Breast epithelium (tissue), 4 donors: ENCODE measurements around the gene TMEM107. TPM values are rescaled to one million over a fixed set of nuclear protein-coding genes. Genes with fewer than 3 reads are reported as not detected.

Experiments
- DNase-seq, 2 donors: peaks; one replicate each; pipeline ENCODE4 v3.0.0-alpha.2; 2019; ENCODE audit warnings: low spot score in 2 of 2
- H3K27ac ChIP-seq, 2 donors: fragments of 200-600 bp; sonication (generic) in 1 of 2; one replicate each; pipeline ENCODE4 v1.5.1; 2016 to 2019; ENCODE audit warnings: mild to moderate bottlenecking in 1 of 2
- H3K27me3 ChIP-seq, 2 donors: fragments of 200-600 bp; sonication (generic) in 1 of 2; one replicate each; pipeline versions ENCODE4 v1.5.1 to v1.6.0; 2017 to 2019; ENCODE audit warnings: control low read depth in 1 of 2, mild to moderate bottlenecking in 1 of 2
- H3K36me3 ChIP-seq: fragments of 200-600 bp; one replicate; pipeline ENCODE4 v1.5.1; 2019
- H3K4me1 ChIP-seq, 2 donors: fragments of 200-600 bp; sonication (generic); one replicate each; pipeline ENCODE4 v1.5.1; 2016 to 2019; ENCODE audit warnings: control low read depth in 1 of 2
- H3K4me3 ChIP-seq, 3 donors: fragments of 200-600 bp; sonication (generic); 1 replicate in 2 of 3; 2 replicates in 1 of 3; pipeline ENCODE4 v1.5.1; 2016 to 2019; ENCODE audit warnings: mild to moderate bottlenecking in 3 of 3, moderate library complexity in 2 of 3
- H3K9me3 ChIP-seq, 2 donors: fragments of 200-600 bp; sonication (generic) in 1 of 2; one replicate each; pipeline ENCODE4 v1.5.1; 2016 to 2019; ENCODE audit warnings: control low read depth in 1 of 2
- POLR2A ChIP-seq: fragments of 450-650 bp; IDR thresholded peaks from one replicate; pipeline ENCODE4 v1.6.1; 2016; ENCODE audit warnings: antibody characterized with exemption, mild to moderate bottlenecking, moderate library complexity
- POLR2AphosphoS5 ChIP-seq, 3 donors: sonication (generic); formaldehyde crosslinking; IDR thresholded peaks; one replicate each; pipeline ENCODE4 v1.6.1; 2017; ENCODE audit warnings: antibody characterized with exemption in 3 of 3
- intact Hi-C: fragments of 100-400 bp; cut with DNase I; formaldehyde crosslinking; loops from one replicate; pipeline ENCODE4 v1.15.1; 2023; ENCODE audit warnings: low total_unique reads
- total RNA-seq, 3 donors: library from RNA; depleted of rRNA; stranded (reverse); fragments of >200 nt; gene quantifications; one replicate each; pipeline ENCODE4 v1.1.0, GENCODE V29; 2016
- TF ChIP-seq, protein P1 (sequence below), 3 donors: fragments of 450-650 bp; IDR thresholded peaks; one replicate each; pipeline ENCODE4 v1.5.1; 2016 to 2017; ENCODE audit warnings: antibody characterized with exemption in 3 of 3, mild to moderate bottlenecking in 3 of 3, moderate library complexity in 3 of 3

Gene TMEM107
- total RNA-seq, 3 donors from 2014 or later, result 15.7 to 83.1 (median 41.0) TPM

- Histone ChIP-seq H3K4me1 (peaks cover 10 to 13% of the 10 kb centered on the region in 2 donors), H3K27me3 (no peaks in the 10 kb centered on the region), H3K4me3 (peak overlapping the region; percentile 86 to 99 (median 90)), H3K27ac (peak overlapping the region; percentile 99 to 100), H3K36me3 (peaks cover 37% of the 10 kb centered on the region), H3K9me3 (no peaks in the 10 kb centered on the region)
- no peak for DNase-seq
- intact Hi-C loops, result no loop called here
- TF ChIP-seq POLR2AphosphoS5 (IDR thresholded peaks at IDR 0.05) (peak in 2 of 3 donors; percentile 34 to 46), POLR2A (no peak)
- TF ChIP-seq, protein P1, sequence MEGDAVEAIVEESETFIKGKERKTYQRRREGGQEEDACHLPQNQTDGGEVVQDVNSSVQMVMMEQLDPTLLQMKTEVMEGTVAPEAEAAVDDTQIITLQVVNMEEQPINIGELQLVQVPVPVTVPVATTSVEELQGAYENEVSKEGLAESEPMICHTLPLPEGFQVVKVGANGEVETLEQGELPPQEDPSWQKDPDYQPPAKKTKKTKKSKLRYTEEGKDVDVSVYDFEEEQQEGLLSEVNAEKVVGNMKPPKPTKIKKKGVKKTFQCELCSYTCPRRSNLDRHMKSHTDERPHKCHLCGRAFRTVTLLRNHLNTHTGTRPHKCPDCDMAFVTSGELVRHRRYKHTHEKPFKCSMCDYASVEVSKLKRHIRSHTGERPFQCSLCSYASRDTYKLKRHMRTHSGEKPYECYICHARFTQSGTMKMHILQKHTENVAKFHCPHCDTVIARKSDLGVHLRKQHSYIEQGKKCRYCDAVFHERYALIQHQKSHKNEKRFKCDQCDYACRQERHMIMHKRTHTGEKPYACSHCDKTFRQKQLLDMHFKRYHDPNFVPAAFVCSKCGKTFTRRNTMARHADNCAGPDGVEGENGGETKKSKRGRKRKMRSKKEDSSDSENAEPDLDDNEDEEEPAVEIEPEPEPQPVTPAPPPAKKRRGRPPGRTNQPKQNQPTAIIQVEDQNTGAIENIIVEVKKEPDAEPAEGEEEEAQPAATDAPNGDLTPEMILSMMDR (IDR thresholded peaks at IDR 0.05), result peak in 1 of 3 donors; percentile 6
These were observed 25.7 kb downstream of the TMEM107 start for GRCh38 chr17:8150194-8151119.

DNA sequence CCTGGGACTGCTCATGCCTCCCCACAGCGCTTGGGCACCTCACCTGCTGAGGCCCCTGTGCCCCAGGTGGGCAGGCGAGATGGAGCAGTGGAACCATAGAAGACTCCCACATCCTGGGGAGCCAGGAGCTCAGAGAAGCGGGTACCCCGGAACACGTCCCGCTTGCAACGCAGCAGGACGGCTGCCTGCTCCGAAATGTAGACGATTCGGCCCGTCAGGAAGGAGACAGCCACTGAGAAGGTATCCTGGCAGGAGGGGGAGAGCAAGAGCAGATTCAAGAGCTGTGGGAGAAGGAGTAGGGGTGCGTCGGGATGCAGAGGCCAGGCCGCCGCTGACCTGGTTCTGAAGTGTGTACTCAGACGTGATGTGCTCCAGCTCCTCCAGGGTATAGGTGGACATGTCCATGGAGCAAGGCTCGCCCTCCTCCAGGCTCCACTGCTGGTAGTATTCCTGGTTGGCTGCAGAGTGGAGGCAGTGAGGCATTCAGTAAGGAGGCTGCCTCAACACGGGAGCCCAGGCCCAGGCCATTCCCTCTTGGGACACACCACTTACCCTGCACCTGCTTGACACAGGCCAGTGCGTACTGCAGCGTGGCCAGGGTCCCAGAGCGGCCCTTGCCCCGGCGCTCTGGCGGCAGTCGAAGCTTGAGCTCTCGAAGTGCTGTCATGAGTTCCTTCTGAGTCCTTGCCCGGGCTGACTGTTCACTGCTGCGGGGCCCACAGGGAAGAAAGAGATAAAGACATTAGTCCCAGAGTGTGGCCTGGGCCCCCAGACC lies 26.6 kb downstream of the TMEM107 start:
- H3K4me1 ChIP-seq, result peaks cover 10 to 13% of the 10 kb centered on the region in 2 donors
- intact Hi-C loops, result no loop called here

DNA sequence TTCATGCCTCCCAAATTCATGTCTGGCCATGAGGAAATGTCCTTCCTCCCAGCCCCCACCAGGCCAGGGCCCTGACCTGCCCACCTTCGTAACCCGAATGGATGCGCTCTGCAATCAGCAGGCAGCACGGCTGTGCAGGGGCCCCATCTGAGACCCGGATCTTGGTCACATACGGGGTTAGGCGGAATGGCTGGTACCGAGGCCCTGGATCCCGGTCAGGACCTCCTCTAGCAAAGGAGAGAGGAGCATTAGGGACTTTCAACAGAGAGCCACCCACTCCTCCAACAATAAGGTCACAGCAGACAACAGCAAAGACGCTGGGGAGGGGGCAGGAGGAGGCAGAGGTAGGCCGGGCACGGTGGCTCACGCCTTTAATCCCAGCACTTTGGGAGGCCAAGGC lies 27.6 kb downstream of the TMEM107 start:
- no peaks in the 10 kb centered on the region for H3K27me3 ChIP-seq
- H3K36me3 ChIP-seq, result peaks cover 45% of the 10 kb centered on the region
- intact Hi-C loops, result no loop called here
- peak overlapping the region in 1 of 3 donors; percentile 13 for H3K4me3 ChIP-seq
- TF ChIP-seq, protein P1 (IDR thresholded peaks at IDR 0.05), result no peak
- TF ChIP-seq POLR2AphosphoS5 (IDR thresholded peaks at IDR 0.05) (no peak), POLR2A (no peak)
- H3K9me3 ChIP-seq, result no peaks in the 10 kb centered on the region
- peaks cover 10 to 13% of the 10 kb centered on the region in 2 donors for H3K4me1 ChIP-seq
- no peak for DNase-seq
- H3K27ac ChIP-seq, result peak overlapping the region; percentile 65 to 99

More for the DNA sequence above, 26.6 kb downstream of the TMEM107 start:
- H3K27ac ChIP-seq, result peak overlapping the region; percentile 99 to 100
- H3K9me3 ChIP-seq, result no peaks in the 10 kb centered on the region
- H3K36me3 ChIP-seq, result peaks cover 41% of the 10 kb centered on the region
- TF ChIP-seq POLR2AphosphoS5 (IDR thresholded peaks at IDR 0.05) (no peak), POLR2A (no peak)
- TF ChIP-seq, protein P1 (IDR thresholded peaks at IDR 0.05), result no peak
- no peaks in the 10 kb centered on the region for H3K27me3 ChIP-seq
- DNase-seq, result no peak
- H3K4me3 ChIP-seq, result peak overlapping the region in 2 of 3 donors; percentile 86 to 90

DNA sequence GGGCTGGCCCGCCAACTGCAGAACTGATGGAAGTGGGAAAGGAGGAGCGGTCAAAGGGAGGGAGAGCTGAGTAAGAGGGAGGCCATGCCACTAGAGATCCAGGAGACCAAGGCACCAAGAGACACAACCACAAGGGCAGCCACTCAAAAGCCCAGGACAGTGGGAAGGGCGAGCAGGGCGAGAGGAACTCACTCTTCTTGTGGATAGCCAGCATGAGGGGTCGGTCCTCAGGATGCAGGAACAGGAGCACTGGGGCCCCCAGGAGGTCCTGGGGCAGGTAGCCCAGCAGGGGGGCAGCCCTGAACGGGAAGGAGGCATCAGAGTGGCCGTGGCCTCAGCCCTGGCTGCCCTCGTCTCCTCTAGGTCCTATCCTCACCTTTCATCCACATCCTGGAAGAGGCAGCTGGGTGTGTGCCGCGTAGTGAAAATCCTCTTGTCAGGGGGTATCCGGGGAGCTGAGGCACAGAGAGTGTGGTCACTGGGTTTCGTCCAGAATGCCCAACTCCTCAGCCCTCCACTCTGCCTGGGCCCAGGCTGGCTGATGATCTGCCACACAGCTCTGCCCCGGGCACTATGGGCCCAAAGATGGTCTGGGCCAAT lies 28.3 kb downstream of the TMEM107 start:
- H3K27ac ChIP-seq, result peak overlapping the region; percentile 65 to 99
- TF ChIP-seq POLR2A (no peak), POLR2AphosphoS5 (IDR thresholded peaks at IDR 0.05) (peak in 1 of 3 donors; percentile 36)
- TF ChIP-seq, protein P1 (IDR thresholded peaks at IDR 0.05), result no peak
- peaks cover 10% of the 10 kb centered on the region in 2 donors for H3K4me1 ChIP-seq
- peaks cover 45% of the 10 kb centered on the region for H3K36me3 ChIP-seq
- DNase-seq, result no peak
- intact Hi-C loops, result no loop called here
- H3K9me3 ChIP-seq, result no peaks in the 10 kb centered on the region
- H3K27me3 ChIP-seq, result no peaks in the 10 kb centered on the region
- H3K4me3 ChIP-seq, result peak overlapping the region in 1 of 3 donors; percentile 13
